GM19468 (cell line): ENCODE data around the gene OXNAD1.

ENCODE experiments used
- ATAC-seq: cut with Tn5 transposase; IDR thresholded peaks from one replicate; pipeline ENCODE4 v1.9.1; 2021; ENCODE audit warnings: mild to moderate bottlenecking, moderate library complexity, moderate number of reproducible peaks; ENCODE audit not compliant: unreplicated experiment; ENCODE audit errors: extremely low read depth

The OXNAD1 gene

GRCh38 chr3:16245609-16246008 is 19.4 kb upstream of the OXNAD1 start:
- no peak for ATAC-seq

GRCh38 chr3:16247282-16248061 is 17.5 kb upstream of the OXNAD1 start:
- ATAC-seq = peak; percentile 76

GRCh38 chr3:16248556-16248955 is 16.5 kb upstream of the OXNAD1 start:
- no peak for ATAC-seq

- ATAC-seq = no peak
Observed at GRCh38 chr3:16249336-16249735, 15.7 kb upstream of the OXNAD1 start.

- ATAC-seq = no peak
Observed at GRCh38 chr3:16249886-16250285, 15.1 kb upstream of the OXNAD1 start.

- no peak for ATAC-seq
Observed at GRCh38 chr3:16251316-16252085, 13.5 kb upstream of the OXNAD1 start.

GRCh38 chr3:16252243-16252978 is 12.6 kb upstream of the OXNAD1 start:
- ATAC-seq = no peak

- no peak for ATAC-seq
Observed at GRCh38 chr3:16252988-16253387, 12.0 kb upstream of the OXNAD1 start.

- ATAC-seq = no peak
Observed at GRCh38 chr3:16253601-16254000, 11.4 kb upstream of the OXNAD1 start.

GRCh38 chr3:16254916-16255315 is 10.1 kb upstream of the OXNAD1 start:
- no peak for ATAC-seq

- no peak for ATAC-seq
Observed at GRCh38 chr3:16255326-16255725, 9.7 kb upstream of the OXNAD1 start.

- ATAC-seq = no peak
Observed at GRCh38 chr3:16255726-16256125, 9.3 kb upstream of the OXNAD1 start.

- ATAC-seq = no peak
Observed at GRCh38 chr3:16257309-16257708, 7.7 kb upstream of the OXNAD1 start.

- ATAC-seq = no peak
Observed at GRCh38 chr3:16258177-16258576, 6.8 kb upstream of the OXNAD1 start.

GRCh38 chr3:16258866-16259265 is 6.1 kb upstream of the OXNAD1 start:
- ATAC-seq = no peak

- no peak for ATAC-seq
Observed at GRCh38 chr3:16260046-16260445, 5.0 kb upstream of the OXNAD1 start.

GRCh38 chr3:16262174-16262573 is 2.8 kb upstream of the OXNAD1 start:
- ATAC-seq = no peak

GRCh38 chr3:16264174-16264707 is 771 bp upstream of the OXNAD1 start:
- ATAC-seq = no peak

- no peak for ATAC-seq
Observed at GRCh38 chr3:16265455-16265786, 409 bp downstream of the OXNAD1 start.

GRCh38 chr3:16266714-16267113 is 1.7 kb downstream of the OXNAD1 start:
- ATAC-seq = no peak

- no peak for ATAC-seq
Observed at GRCh38 chr3:16270855-16271254, 5.8 kb downstream of the OXNAD1 start.
